Thyroid gland (tissue), 4 donors: ENCODE data around the gene ZNF396.

Source experiments
- POLR2A ChIP-seq, 2 donors: fragments of 450-650 bp; IDR thresholded peaks; one replicate each; pipeline ENCODE4 v1.6.1; 2017; ENCODE audit warnings: antibody characterized with exemption in 2 of 2, mild to moderate bottlenecking in 2 of 2, moderate library complexity in 1 of 2
- TF ChIP-seq, protein P1 (sequence below), 6 experiments: fragments of 200-600 bp in 3 of 6; fragments of 450-650 bp in 3 of 6; sonication (generic) in 3 of 6; IDR thresholded peaks; one replicate each; pipeline ENCODE4 v1.5.1; 2016 to 2019; ENCODE audit warnings: antibody characterized with exemption in 6 of 6, mild to moderate bottlenecking in 2 of 6, inconsistent platforms in 1 of 6, moderate library complexity in 1 of 6

DNA sequence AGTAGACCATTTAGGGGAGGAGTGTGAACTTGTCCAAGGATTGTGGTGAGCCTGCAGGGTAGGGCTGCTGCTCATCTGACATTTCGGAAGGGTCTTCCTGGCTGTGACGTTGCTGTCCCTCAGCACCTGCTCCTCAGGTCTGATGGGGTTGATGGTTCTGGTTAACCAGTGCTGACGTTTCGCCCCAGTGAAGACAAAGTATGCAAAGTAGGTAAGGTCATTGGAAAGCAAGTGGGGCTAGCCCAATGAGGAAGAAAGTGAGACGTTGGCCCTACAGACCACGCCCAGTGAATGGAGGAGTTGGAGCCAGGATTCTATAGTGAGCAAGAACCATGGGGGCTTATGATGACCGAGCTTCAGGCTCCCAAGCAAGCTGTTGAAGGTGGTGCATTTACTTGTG, 33.4 kb upstream of the ZNF396 start:
- TF ChIP-seq POLR2A (IDR thresholded peaks at IDR 0.05): no peak
- TF ChIP-seq, protein P1, sequence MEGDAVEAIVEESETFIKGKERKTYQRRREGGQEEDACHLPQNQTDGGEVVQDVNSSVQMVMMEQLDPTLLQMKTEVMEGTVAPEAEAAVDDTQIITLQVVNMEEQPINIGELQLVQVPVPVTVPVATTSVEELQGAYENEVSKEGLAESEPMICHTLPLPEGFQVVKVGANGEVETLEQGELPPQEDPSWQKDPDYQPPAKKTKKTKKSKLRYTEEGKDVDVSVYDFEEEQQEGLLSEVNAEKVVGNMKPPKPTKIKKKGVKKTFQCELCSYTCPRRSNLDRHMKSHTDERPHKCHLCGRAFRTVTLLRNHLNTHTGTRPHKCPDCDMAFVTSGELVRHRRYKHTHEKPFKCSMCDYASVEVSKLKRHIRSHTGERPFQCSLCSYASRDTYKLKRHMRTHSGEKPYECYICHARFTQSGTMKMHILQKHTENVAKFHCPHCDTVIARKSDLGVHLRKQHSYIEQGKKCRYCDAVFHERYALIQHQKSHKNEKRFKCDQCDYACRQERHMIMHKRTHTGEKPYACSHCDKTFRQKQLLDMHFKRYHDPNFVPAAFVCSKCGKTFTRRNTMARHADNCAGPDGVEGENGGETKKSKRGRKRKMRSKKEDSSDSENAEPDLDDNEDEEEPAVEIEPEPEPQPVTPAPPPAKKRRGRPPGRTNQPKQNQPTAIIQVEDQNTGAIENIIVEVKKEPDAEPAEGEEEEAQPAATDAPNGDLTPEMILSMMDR (IDR thresholded peaks at IDR 0.05): no peak
